GM12891 (cell line): Measurements from ENCODE around the gene TRAF3.

Experiments
- POLR2A ChIP-seq: IDR thresholded peaks from 2 replicates; pipeline ENCODE4 v1.6.1; 2011; ENCODE audit warnings: low read depth, low read length, control low read depth
- POLR2AphosphoS5 ChIP-seq: IDR thresholded peaks from 2 replicates; pipeline ENCODE4 v1.6.1; 2011; ENCODE audit warnings: low read depth, low read length, control low read depth
- SPI1 ChIP-seq: IDR thresholded peaks from 2 replicates; pipeline ENCODE4 v1.6.1; 2011; ENCODE audit warnings: low read depth, low read length, control low read depth

- TF ChIP-seq SPI1 (no peak), POLR2A (no peak), POLR2AphosphoS5 (no peak)
Observed at GRCh38 chr14:102908766-102909455, 131.7 kb downstream of the TRAF3 start.
